ENCODE data around the gene NDUFC2. TPM values are rescaled to one million over a fixed set of nuclear protein-coding genes. Genes with fewer than 3 reads are reported as not detected.
A peak's percentile ranks its signal among the peaks of the same experiment; 100 is the strongest.

NDUFC2 gene
- total and polyA plus RNA-seq, 2 of the 13 experiments (the other 11 are each of a cell fraction or from before 2014, with no cell fraction given): 256 to 363 TPM

- TF ChIP-seq PAXIP1 (CRISPR knock-in tag; conservative IDR thresholded peaks at IDR 0.05) (peak; percentile 54; the same call in 1 of the 2 replicates), FOXA3 (CRISPR knock-in tag; IDR thresholded peaks at IDR 0.05) (0 out of 2 replicates have a peak, but pooled peaks have one; percentile 7), KMT2B (CRISPR knock-in tag; IDR thresholded peaks at IDR 0.05) (no peak), ZNF335 (CRISPR knock-in tag; IDR thresholded peaks at IDR 0.05) (no peak), ONECUT2 (CRISPR knock-in tag; IDR thresholded peaks at IDR 0.05) (no peak), NFIB (CRISPR knock-in tag; IDR thresholded peaks at IDR 0.05; ENCODE audit: borderline replicate concordance) (no peak), BRF2 (CRISPR knock-in tag; IDR thresholded peaks at IDR 0.05) (no peak), ZBTB33 (CRISPR knock-in tag; IDR thresholded peaks at IDR 0.05) (peak; percentile 15; the same call in 1 of the 2 replicates), ZHX1 (CRISPR knock-in tag; IDR thresholded peaks at IDR 0.05; ENCODE audit: low read depth) (no peak), ETV5 (CRISPR knock-in tag; IDR thresholded peaks at IDR 0.05; ENCODE audit: borderline replicate concordance) (peak; percentile 83), MTF1 (CRISPR knock-in tag; IDR thresholded peaks at IDR 0.05) (no peak), ZNF460 (CRISPR knock-in tag; IDR thresholded peaks at IDR 0.05; ENCODE audit: borderline replicate concordance) (no peak), ZNF839 (CRISPR knock-in tag; IDR thresholded peaks at IDR 0.05; ENCODE audit: borderline replicate concordance) (no peak), SMAD3 (CRISPR knock-in tag; IDR thresholded peaks at IDR 0.05) (no peak), ZNF276 (CRISPR knock-in tag; IDR thresholded peaks at IDR 0.05; ENCODE audit: low read depth) (no peak), RCOR2 (CRISPR knock-in tag; IDR thresholded peaks at IDR 0.05) (peak; percentile 38; the same call in 1 of the 2 replicates), POGK (CRISPR knock-in tag; conservative IDR thresholded peaks at IDR 0.05) (no peak)
Observed at GRCh38 chr11:78072455-78072854, 7.2 kb downstream of the NDUFC2 start (continued).
